NCI-H524 (cell line): ENCODE data around the gene SH3PXD2B.
"Not testable (repeated sequence)": the region's sequence is repeated elsewhere in the genome, so short reads cannot be mapped to it uniquely, and the experiment has no call there.

ENCODE experiments used
- DNase-seq, 2 experiments: peaks; one replicate each; lab custom pipeline; 2025; lab: John Stamatoyannopoulos, UW

The SH3PXD2B gene

GRCh38 chr5:172417983-172418630 is 36.2 kb downstream of the SH3PXD2B start:
- no peak for DNase-seq

- peak in 1 of 2 experiments; percentile 24 for DNase-seq
These were observed 37.0 kb downstream of the SH3PXD2B start for GRCh38 chr5:172417130-172417841.

GRCh38 chr5:172415362-172416275 is 38.7 kb downstream of the SH3PXD2B start:
- no peak for DNase-seq

GRCh38 chr5:172414531-172415361 is 39.6 kb downstream of the SH3PXD2B start:
- DNase-seq = no peak

GRCh38 chr5:172413601-172414171 is 40.6 kb downstream of the SH3PXD2B start:
- DNase-seq = no peak

- DNase-seq = no peak
These were observed 41.5 kb downstream of the SH3PXD2B start for GRCh38 chr5:172412724-172413286.

- peak in 1 of 2 experiments; percentile 19 for DNase-seq
These were observed 42.7 kb downstream of the SH3PXD2B start for GRCh38 chr5:172411484-172412072.

GRCh38 chr5:172410662-172411483 is 43.5 kb downstream of the SH3PXD2B start:
- DNase-seq = no peak

- DNase-seq = no peak
These were observed 44.2 kb downstream of the SH3PXD2B start for GRCh38 chr5:172410160-172410559.

- not testable (repeated sequence) for DNase-seq
These were observed 44.8 kb downstream of the SH3PXD2B start for GRCh38 chr5:172409477-172409876.

- no peak for DNase-seq
These were observed 46.5 kb downstream of the SH3PXD2B start for GRCh38 chr5:172407822-172408221.

- DNase-seq = no peak
These were observed 47.1 kb downstream of the SH3PXD2B start for GRCh38 chr5:172407241-172407691.

- DNase-seq = peak; percentile 85 to 92
These were observed 48.9 kb downstream of the SH3PXD2B start for GRCh38 chr5:172405226-172406107.

- DNase-seq = no peak
These were observed 49.6 kb downstream of the SH3PXD2B start for GRCh38 chr5:172404746-172405145.

GRCh38 chr5:172403817-172404216 is 50.5 kb downstream of the SH3PXD2B start:
- no peak for DNase-seq

- no peak for DNase-seq
These were observed 51.0 kb downstream of the SH3PXD2B start for GRCh38 chr5:172403189-172403796.

- DNase-seq = no peak
These were observed 51.7 kb downstream of the SH3PXD2B start for GRCh38 chr5:172402531-172403188.
